Transverse colon (tissue), 4 donors: ENCODE results near the gene MIEF1.

ENCODE experiments used
- CTCF ChIP-seq, 5 experiments: fragments of 200-600 bp in 3 of 5; fragments of 450-650 bp in 2 of 5; sonication (generic) in 3 of 5; IDR thresholded peaks; 1 replicate in 2 of 5; 2 replicates in 3 of 5; pipeline ENCODE4 v1.5.1; 2016 to 2017; ENCODE audit warnings: antibody characterized with exemption in 5 of 5, inconsistent platforms in 3 of 5, mild to moderate bottlenecking in 2 of 5, moderate library complexity in 1 of 5
- EP300 ChIP-seq: sonication (generic); formaldehyde crosslinking; IDR thresholded peaks from one replicate; pipeline ENCODE4 v1.6.1; 2017; ENCODE audit warnings: antibody characterized with exemption, low read depth
- POLR2A ChIP-seq: fragments of 450-650 bp; IDR thresholded peaks from one replicate; pipeline ENCODE4 v1.6.1; 2016; ENCODE audit warnings: antibody characterized with exemption, mild to moderate bottlenecking, moderate library complexity
- POLR2AphosphoS5 ChIP-seq, 3 donors: sonication (generic); formaldehyde crosslinking; IDR thresholded peaks; one replicate each; pipeline ENCODE4 v1.6.1; 2016; ENCODE audit warnings: antibody characterized with exemption in 3 of 3

GRCh38 chr22:39488563-39489083 lies 13.5 kb upstream of the MIEF1 start:
- TF ChIP-seq CTCF (IDR thresholded peaks at IDR 0.05) (no peak), POLR2A (no peak), EP300 (no peak), POLR2AphosphoS5 (IDR thresholded peaks at IDR 0.05) (no peak)
